GM15510 (cell line): ENCODE measurements around the gene FBRS.
A peak's percentile ranks its signal among the peaks of the same experiment; 100 is the strongest.

Source experiments
- POLR2A ChIP-seq: IDR thresholded peaks from 3 replicates; pipeline ENCODE4 v1.6.1; 2011; ENCODE audit warnings: borderline replicate concordance; ENCODE audit not compliant: insufficient read length; ENCODE audit errors: extremely low read depth

The FBRS gene

DNA sequence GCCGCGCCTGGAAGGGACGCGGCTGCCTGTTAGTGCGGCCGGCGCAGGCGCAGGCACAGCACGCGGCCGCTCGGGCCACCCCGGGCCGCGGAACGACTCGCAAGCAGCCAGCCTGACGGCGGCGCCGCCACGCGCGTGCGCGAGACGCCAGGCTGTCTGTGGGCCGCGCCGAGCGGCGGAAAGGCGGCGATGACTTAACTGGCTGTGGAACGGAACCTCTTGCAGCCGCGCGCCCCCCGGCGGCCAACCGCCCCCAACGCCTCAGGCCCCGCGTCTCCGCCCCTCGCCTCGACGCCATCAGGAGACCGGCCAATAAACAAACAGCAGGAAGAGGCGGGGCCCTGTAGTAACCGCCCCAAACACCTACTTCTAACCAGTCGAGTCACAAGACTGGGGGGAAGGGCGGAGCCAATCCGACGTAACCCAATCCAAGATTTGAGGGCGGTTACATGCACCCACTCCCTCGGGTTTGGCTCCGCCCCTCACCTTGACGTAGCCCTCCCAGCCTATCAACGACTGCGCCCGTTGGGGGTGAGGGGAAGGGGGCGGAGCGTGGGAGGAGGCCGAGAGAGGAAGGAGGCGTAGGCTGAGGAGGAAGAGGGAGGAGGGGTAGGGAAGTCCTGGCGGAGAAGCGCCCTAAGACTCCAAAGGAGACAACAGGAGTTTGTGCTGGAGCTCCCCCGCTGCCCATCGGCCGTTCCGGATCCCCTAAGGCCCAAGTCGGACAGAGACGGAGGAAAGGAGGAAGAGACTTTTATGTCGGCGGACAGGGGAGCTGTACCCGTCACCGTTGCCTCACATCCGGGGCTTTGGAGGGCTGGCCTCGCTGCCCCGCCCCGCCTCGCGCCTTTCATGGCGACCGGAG is at the start of gene FBRS:
Gene FBRS, plus strand, starts transcription at position 566 of the 865 bp plus-strand sequence. CDS start 1,088 bp downstream, outside the sequence.
- TF ChIP-seq POLR2A, result peak; percentile 73

DNA sequence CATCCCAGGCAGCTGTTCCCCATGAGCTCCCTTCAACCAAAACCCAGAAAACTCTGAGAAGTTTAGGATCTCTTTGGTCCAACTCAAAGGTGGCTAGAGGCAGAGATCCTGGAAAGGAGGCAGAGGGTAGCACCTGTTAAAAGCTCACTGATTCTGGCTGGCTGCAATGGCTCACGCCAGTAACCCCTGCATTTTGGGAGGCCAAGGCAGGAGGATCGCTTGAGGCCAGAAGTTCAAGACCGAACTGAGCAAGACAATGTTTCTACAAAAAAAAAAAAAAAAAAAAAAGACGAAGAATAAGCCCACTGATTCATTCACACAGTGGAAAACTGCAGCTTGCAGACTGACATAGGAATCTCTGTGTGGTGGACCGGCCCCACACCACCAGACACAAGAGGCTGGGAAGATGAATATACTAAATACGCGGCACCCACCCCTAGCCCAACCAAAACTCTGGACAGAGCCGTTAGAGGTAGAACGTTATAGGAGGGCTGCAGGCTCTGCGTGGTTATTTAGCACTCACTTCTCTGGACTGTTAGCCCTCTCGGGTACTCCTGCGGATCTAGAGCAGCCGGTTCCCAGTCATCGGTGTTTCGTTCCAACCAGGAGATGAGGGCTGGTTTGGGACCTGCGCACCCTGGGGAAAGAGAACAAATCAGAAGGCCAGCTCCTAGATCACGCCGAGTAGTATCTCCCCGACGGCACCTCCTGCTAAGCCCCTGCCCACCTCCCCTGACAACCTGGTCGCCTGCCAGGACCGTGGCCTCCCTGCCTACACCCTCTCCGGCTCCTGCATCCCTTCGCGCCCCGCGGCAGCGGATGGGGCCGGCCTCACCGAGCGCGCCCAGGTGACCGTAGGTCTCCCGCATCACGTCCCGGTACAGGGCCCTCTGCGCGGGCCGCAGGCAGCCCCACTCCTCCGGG is 49.0 kb upstream of the FBRS start:
- no peak for TF ChIP-seq POLR2A

DNA sequence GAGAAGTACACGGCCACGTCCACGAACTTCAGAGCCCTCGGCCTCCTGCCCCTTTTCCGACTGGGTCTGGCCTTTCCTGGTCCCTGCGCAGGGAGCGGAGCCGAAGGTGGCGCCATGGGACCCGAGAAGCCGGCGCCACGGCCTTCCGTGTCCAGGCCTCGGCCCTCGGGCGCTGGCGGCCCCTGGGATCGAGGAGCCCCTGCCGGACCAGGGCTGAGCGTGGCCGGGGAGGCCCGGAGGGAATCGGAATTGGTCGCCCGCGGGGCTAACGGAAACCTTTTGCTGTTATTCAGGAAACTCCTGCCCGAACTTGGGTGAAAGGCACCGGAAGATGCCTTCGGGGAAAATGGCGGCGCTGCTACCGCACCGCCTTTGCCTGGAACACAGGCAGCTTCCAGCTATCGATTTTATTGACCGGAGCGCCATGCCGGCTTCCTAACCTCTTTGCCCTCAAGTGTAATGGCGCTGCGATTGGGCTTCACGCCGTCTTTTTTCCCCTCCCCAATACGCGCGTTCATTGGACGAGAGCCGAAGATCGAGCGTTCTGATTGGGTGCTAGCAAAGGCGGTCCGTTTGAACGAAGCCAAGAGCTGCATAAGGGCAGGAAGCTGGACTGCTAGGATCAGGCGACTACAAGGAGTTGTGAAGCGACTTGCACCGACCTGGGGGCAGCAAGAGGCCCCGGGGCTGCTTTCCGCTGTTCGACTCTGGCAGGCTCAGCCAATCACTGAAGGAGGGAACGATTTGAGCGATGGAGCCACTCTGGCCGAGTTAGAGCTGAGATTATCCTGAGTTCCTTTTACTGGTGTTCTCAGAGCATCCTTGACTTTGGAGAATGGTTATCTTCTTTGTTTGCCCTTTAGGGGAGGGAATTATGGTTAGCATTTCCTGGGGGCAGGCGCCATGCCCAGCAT is 48.0 kb upstream of the FBRS start, which contains the start of gene ZNF689:
Gene ZNF689, minus strand, starts transcription at position 464 of the 914 bp plus-strand sequence. Its CDS starts 348 bp downstream, at position 116.
- TF ChIP-seq POLR2A, result peak; percentile 69

DNA sequence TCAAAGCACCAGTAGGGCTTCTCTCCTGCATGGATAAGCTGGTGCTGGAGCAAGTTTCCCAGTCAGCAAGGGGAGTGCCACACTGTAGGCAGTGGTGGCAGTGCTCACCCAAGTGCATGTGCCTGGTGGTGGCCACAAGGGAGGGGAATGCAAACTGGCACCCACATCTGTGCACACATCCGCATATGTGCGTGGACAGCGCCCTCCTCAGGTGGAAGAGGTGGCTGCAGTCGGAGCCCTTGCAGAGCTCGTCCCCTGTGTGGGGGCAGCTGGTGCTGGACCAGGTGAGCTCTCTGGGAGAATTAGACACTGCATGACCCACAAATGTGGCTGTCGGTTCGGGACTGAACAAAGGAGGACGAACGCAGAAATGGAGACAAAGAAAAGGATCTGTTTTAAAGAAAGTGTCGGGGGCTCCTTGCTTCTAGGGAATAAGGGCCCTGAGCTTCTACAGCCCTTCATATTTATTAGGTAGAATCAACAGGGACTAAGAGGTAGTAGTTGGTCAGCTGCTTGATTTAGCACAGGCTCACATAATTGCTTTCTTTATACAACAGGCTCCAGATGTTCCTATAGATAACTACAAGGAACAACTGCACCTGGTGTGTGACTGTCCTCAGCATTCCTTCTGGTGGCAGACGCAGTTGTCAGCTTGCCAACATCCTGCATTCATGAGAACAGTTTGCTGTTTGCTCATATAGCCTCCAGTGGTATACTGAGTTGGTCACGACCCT is 42.7 kb upstream of the FBRS start:
- TF ChIP-seq POLR2A, result no peak

DNA sequence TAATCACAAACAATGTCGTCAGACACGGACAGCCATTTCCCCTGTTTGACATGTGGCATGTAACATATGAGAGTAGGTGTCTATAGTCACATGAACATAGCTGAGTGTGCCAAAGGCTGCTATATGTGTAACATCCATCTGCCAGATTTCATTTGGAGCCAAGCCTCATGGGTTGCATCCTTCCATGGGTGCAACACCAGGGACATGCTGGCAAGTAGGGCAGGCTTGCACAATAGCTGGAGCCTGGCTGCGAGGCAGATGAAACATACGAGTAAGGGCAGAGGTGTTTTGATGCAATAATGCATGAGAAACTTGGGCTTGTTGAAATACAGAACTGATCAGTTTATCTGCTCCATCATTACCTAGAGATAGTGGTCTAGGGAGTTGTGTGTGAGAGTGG is 39.0 kb upstream of the FBRS start:
- no peak for TF ChIP-seq POLR2A

DNA sequence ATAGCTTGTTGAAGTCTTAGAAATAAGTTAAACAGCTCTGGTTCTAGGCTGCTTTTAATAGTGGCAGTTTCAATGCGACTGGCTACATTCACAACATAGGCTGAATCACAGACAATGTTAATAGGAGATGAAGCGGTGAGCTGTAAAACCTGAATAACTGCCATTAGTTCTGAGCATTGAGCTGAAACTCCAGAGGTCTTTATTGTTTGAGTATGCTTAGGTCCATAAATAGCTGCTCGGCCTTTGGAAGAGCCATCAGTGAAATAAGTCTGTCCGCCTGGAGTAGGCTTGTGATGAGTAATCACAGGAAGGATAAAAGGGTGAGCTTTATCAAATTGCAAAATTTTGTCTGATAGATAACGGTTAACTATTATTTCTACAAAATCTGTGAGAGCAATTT is 38.6 kb upstream of the FBRS start:
- TF ChIP-seq POLR2A, result no peak

DNA sequence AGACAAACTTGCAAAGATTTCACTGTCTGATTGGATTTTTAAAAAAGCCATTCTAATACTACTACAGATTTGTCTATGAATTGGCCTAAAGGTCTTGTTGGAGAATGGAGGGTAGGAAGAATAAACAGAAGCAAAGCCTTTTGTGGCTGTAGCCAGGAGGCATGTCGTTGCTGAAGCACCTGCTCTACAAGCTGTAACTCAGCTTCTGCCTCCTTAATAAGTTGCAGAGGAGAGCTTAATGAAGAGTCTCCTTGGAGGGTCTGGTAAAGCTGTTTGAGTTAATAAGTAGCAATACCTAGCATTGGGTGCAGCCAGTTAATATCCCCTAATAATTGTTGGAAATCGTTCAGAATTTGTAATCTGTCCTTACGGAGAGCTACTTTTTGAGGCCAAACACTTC is 38.1 kb upstream of the FBRS start:
- TF ChIP-seq POLR2A, result no peak

DNA sequence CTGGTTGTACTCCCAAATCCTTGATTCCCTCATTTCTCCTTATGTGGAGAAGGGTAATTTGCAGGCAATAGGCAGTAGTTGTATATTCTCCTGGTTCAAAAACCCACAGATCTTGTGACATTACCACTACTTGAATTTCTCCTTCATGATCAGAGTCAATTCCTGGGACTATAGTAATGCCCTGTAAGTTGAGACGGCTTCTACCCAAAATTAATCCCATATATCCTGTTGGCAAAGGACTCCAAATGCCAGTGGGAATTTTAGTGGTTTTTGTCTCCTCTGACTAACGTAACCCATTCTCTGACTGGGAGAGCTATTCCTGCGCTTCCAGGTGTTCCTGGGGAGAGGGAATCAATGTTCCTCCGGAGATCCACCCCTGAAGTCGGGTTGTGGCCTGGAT is 36.5 kb upstream of the FBRS start:
- TF ChIP-seq POLR2A, result no peak

DNA sequence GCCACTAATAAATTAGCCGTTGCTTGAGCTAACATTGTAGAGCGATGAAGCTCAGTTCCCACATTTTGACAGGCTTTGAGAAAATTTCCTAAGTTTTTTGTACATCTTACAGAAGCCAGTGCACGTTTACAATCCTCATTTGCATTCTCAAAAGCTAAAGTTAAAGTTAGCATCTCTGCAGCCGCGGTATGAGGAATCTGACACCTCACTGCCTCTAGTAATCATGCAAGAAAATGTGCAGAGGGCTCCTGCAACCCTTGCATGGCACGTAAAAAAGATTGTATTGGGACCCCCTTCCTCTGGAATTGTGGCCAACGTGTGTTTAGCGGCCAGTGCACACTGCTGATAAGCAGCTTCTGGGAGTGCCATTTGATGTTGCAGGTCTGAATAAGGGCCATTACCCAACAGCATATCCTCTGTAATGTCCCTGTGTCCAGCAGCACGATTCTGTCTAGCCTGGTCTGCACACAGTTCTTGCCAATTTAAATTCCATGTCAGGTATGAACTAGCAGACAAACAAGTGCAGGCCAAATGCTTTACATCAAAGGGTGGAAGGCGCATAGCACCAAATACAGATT is 35.7 kb upstream of the FBRS start:
- no peak for TF ChIP-seq POLR2A

DNA sequence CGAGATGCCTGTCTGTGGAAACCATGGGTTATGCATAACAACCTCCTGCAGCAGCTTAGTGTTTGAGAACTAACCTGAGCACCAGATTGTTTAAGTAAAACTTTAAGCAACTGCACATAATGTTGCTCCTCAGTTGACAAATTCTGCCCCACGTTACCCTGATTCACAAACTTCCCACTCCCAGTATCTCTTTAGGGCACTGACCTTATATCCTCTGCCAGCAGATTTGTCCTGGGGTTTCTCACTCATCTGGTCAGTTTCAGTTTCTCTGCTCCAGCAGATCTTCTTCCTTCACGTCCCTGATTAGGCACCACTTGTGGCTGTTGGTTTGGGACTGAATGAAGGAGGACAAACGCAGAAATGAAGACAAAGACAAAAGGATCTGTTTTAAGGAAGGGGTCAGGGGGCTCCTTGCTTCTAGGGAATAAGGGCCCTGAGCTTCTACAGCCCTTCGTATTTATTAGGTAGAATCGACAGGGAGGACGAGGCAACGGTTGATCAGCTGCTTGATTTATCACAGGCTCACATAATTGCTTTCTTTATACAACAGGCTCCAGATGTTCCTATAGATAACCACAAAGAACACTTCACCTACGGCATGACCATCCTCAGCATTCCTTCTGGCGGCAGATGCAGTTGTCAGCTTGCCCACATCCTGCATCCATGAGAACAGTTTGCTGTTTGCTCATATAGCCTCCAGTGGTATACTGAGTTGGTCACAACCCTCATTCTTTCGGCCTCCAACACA is 34.5 kb upstream of the FBRS start:
- no peak for TF ChIP-seq POLR2A

DNA sequence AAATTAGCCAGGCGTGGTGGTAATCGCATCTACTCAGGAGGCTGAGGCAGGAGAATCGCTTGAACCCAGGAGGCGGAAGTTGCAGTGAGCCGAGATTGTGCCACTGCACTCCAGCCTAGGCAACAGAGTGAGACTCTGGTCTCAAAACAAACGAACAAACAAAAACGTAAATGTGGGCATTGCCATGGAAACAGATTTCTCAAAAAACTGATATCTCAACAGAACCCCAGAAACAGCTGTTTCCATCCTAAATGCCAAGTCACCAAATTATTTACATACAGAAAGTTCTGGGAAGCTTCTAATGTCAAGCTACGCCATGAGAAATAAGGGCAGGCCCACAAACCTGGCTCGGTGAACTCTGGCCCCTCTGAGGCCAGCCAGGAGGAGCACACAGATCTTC is 32.0 kb upstream of the FBRS start:
- TF ChIP-seq POLR2A, result no peak

DNA sequence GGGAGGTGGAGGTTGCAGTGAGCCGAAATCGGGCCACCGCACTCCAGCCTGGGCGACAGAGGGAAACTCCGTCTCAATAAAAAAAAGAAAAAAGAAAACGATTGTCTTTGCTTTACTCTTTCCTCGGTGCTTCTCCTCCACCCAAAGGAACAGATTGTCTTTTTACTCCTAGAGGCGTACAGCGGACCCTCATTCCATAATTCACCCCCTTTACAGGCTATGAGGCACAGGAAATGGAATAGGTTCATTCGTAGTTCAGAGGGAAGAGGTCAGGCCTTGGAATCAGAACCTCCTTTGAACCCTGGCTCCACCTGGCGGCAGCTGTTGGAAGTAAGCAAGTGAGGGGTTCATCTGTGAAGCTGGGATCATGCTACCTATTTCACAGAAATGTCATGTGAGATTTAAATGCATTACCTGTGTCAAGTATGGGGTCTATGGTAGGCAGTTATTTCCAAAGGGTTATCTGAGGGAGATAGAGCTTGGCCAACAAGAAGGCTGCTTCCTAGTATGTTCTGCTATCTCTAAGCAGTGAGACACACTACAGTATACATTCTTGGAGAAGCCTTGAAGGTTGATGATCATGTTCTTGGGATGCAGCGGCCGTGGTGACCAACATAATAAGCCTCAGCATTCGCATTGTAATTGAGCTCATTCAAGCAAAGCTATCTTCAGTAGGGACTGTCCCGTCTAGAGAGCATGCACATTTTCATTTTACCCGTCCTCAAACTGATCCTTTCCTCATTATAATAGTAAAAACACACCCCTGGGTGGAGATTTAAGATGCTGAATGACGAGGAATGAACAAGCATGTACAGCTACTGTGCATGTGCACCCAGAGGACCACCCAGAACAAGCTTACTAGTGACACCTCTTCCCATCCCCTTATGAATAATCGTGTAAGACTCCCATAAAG is 29.3 kb upstream of the FBRS start:
- TF ChIP-seq POLR2A, result no peak
